Cerebellar nuclear complex (tissue), 1 donor: ENCODE data around the gene CCDC85C.
A peak's percentile ranks its signal among the peaks of the same experiment; 100 is the strongest.

Source experiments
- DNase-seq, 2 experiments: peaks; one replicate each; lab custom pipeline; 2025; lab: John Stamatoyannopoulos, UW

CCDC85C gene

DNA sequence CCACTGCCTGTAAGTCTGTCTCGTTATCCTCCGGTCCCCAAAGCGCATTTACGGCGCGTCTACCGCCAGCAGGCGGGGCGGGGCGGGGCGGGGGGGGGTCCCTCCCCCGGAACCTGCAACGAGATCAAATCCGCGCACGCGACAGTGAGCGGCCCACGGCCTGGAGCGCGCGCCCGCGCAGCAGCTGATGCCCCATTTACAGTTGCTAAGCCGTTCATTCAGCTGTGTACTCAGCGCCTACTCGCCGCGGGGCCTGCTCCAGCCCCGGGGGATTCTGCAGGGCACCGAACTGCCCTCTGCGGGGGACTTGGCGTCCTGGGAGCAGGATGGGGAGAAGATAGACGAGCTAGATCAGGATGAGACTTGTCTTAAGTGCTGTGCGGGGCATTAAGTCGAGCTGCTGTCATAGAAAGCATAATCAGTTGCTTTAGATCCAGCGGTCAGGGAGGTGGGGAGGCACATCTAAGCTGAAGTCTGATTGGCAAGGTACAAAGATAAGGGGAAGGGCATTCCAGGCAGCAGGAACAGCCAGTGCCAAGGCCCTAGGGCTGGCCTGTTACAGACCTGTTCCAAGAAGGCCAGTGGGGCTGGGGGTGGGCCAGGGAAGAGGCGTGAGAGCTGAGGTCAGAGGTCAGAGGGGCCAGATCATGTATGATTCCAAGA lies 1.4 kb upstream of the CCDC85C start:
- peak in 1 of 2 experiments; percentile 27 for DNase-seq

DNA sequence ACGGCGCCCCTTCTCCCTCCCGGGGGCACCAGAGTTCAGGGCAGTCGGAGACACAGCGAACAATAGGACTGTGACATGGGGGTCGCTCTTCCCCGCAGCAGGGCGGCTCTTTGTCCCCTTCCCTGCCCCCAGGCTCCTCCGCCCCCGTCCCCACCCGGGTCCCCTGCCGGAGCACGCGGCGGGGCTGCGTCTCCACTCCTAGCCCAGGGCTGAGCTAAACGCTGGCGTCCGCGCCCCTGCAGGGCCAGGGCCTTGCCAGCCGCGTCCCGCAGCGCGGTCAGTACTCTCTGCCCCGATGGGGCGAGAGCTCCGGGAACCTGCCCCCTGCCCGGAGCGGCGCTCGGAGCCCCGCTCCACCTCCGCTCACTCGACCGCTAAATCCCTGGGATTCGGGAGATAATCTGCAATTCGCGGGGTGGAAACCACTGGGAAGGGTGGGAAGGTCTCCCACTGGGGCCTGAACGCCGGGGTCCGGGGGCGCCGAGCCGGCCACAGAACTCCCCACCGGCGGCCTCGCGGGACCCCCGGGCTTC lies 825 bp upstream of the CCDC85C start:
- DNase-seq = no peak

DNA sequence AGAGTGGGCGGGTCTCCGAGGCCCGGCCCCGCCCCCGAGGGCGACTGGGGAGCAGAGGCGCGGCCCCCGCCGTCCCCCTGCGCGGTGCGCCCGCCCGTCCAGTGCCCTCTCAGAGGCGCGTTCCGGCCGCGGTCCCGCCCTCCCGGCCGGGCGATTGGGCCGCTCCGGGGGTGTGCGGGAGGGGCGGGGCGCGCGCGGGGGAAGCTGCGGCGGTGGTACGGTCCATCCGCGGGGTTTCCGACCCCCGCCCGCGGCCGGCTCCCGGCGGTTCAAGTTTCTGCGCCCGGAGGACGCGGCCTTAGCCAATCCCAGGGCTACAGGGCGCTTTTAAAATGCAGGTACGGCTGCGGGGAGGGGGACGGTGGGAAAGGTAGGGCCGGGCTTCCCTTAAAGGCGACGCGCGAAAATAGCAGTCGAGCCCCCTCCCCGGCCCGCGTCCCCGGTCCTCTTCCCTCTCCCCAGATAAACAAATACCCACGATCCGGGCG lies 315 bp upstream of the CCDC85C start:
- DNase-seq = peak in 1 of 2 experiments; percentile 55

- DNase-seq = no peak
These were observed 1.1 kb downstream of the CCDC85C start for GRCh38 chr14:99602788-99603415.

DNA sequence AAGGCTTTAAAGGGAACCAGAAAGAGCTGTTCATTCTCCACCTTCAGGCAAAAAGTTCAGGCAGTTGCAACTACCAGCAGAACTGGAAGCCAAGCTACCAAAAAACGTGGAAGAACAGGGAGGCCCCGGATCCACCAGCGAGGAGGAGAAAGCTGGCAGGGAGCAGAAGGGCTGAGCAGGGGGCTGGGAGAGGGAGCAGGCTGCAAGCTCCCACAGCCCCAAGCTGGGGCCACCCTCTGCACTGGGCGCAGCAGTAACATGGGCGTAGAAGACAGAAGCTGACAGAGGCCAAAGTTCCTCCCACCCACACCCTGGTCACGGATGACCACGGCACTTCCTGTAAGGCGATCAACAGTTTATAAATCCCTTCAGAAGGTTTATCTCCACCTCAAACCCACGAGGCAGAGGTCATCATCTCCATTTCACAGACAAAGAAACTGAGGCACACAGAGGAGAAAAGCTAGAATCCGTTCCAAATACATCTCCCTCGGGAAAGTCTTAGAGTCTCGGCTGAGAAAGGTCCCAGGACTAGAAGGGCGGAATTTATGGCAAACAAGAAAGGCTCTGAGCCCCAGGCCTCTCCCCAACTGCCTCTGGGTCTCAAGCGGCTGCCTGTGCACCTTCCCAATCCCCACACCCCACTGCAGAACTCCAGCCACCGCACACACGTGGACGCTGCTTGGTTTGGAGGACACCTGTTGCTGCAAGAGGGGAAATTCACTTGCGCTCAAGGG lies 1.8 kb downstream of the CCDC85C start:
- DNase-seq = no peak

GRCh38 chr14:99601361-99601831 lies 2.6 kb downstream of the CCDC85C start:
- DNase-seq = peak in 1 of 2 experiments; percentile 29

- no peak for DNase-seq
These were observed 3.6 kb downstream of the CCDC85C start for GRCh38 chr14:99600232-99600888.

DNA sequence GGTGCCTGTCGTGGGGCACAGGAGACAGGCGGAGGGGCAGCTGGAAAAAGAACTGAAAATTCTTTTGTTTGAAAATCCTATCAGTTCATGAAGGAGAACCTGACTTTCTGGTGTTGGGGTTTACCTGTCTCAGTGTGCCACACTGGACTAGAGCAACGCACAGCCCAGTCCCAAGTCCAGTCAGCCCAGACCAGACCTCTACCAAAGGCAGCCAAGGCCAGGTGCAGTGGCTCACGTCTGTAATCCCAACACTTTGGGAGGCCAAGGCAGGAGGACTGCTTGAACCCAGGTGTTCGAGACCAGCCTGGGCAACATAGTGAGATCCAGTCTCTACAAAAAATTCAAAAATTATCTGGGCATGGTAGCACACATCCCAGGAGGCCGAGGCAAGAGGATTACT lies 4.6 kb downstream of the CCDC85C start:
- no peak for DNase-seq

DNA sequence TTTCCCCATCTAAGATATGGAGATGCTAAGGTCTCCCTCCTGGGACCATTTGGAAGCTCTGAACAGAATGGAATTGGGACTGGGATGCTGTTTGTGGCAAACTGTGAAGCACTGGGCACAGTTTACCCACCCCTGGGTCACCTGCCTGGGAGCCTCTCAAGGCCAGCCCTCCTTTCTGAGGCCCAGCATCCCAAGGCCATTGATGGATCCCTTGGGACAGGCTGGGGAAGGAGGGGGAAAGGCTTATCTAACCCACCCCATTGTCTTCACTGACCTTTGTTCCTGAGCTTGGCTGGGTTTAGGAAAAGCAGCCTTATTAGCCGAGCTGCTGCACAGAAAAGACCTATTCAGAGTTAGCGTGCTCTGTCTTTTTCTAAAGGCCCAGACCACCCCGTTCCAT lies 5.2 kb downstream of the CCDC85C start:
- DNase-seq = no peak

DNA sequence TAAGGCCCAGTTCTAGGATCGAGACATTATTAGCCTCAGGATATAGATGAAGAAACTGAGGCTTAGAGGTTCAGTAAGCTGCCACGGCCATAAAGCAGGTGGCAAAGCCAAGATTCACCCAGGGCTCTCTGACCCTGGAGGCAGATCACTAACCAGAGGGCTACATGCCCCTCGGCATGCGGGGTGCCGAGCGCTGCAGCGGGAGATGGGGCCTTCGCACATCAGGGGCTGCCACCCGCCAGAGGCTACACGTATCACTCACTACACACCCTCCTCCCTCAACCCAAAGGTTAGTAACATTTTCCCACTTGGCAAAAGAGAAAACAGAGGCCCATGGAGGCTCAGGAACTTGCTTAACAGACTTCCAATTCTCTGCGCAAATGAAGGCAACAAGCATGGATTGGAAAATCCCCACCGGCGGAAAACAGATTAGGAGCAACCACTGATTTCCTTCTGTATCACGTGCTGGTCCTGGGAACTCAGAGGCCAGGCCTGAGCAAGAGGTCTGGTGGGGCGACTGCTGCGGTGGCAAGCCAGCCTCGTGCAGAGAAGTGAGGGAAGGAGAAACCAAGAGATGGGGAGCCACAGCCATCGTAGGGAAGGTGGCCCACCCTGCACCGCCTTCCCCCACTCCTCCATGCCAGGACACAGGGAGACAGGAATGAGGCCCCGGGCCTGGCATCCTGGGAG lies 6.0 kb downstream of the CCDC85C start:
- DNase-seq = peak in 1 of 2 experiments; percentile 36

- DNase-seq = no peak
These were observed 7.2 kb downstream of the CCDC85C start for GRCh38 chr14:99596772-99597171.

- DNase-seq = no peak
These were observed 7.9 kb downstream of the CCDC85C start for GRCh38 chr14:99596071-99596627.

DNA sequence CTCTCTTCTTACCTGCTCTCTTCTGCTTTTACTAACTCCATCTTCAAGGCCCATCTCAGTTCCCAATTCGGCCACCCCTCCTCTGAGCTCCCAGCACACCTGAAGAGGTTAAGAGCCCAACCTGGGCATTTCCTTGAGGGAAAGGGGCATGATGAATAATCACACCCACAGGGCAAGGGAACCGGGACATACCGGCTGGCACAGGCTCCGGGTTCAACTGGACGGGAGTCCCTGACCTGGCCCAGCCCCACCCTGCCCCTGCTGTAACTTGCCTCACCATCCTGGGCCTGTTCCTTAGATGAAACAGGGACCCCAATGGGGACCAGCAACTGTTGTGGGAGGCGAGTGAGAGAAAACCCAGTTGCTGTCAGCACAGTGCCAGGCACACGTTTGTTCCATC lies 8.5 kb downstream of the CCDC85C start:
- no peak for DNase-seq

GRCh38 chr14:99595034-99595433 lies 9.0 kb downstream of the CCDC85C start:
- no peak for DNase-seq

GRCh38 chr14:99593971-99594841 lies 9.8 kb downstream of the CCDC85C start:
- peak; percentile 27 to 39 for DNase-seq

- no peak for DNase-seq
These were observed 10.9 kb downstream of the CCDC85C start for GRCh38 chr14:99592933-99593753.

DNA sequence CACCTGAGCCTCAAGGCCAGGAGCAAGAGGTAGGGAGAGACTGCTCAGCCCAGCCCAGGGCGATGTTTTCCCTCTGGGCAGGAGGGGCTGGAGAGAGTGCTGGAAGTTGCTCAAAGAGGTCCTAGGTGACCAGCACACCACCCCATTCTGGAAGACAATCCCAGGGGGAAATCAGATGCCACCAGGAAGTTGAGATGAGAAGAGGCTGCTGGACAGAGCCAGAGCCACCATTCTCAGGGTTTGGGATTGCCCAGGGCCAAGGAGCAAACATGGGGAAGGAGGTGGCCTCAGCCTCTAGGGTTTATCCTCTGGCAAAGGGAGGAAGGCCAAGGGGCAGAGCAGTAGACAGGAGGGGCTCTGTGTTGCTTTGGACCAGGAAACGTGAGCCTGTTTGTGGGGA lies 11.6 kb downstream of the CCDC85C start:
- DNase-seq = no peak

GRCh38 chr14:99590746-99591555 lies 13.1 kb downstream of the CCDC85C start:
- DNase-seq = no peak
